ENCODE measurements around the gene SEMA3D.

SEMA3D gene

GRCh38 chr7:85183296-85183695, 3.6 kb downstream of the SEMA3D start:
- DNase-seq: no peak

- DNase-seq: no peak
Observed at GRCh38 chr7:85178531-85179298, 8.1 kb downstream of the SEMA3D start.

GRCh38 chr7:85177316-85177715, 9.5 kb downstream of the SEMA3D start:
- no peak for DNase-seq

GRCh38 chr7:85176197-85176596, 10.7 kb downstream of the SEMA3D start:
- no peak for DNase-seq

- DNase-seq: no peak
Observed at GRCh38 chr7:85175217-85175616, 11.6 kb downstream of the SEMA3D start.

GRCh38 chr7:85172530-85172941, 14.3 kb downstream of the SEMA3D start:
- DNase-seq: no peak

- DNase-seq: no peak
Observed at GRCh38 chr7:85167636-85168035, 19.2 kb downstream of the SEMA3D start.

- DNase-seq: no peak
Observed at GRCh38 chr7:85165263-85165662, 21.6 kb downstream of the SEMA3D start.

- DNase-seq: no peak
Observed at GRCh38 chr7:85164376-85164775, 22.5 kb downstream of the SEMA3D start.

- DNase-seq: no peak
Observed at GRCh38 chr7:85162721-85163120, 24.1 kb downstream of the SEMA3D start.

- no peak for DNase-seq
Observed at GRCh38 chr7:85160223-85160622, 26.6 kb downstream of the SEMA3D start.

- DNase-seq: no peak
Observed at GRCh38 chr7:85159003-85159402, 27.9 kb downstream of the SEMA3D start.

GRCh38 chr7:85156661-85157208, 30.1 kb downstream of the SEMA3D start:
- DNase-seq: no peak

GRCh38 chr7:85154282-85154937, 32.4 kb downstream of the SEMA3D start:
- no peak for DNase-seq

- DNase-seq: no peak
Observed at GRCh38 chr7:85153715-85154114, 33.1 kb downstream of the SEMA3D start.

- no peak for DNase-seq
Observed at GRCh38 chr7:85150624-85151023, 36.2 kb downstream of the SEMA3D start.

GRCh38 chr7:85144771-85145170, 42.1 kb downstream of the SEMA3D start:
- DNase-seq: no peak

- DNase-seq: no peak
Observed at GRCh38 chr7:85135977-85136376, 50.9 kb downstream of the SEMA3D start.

- no peak for DNase-seq
Observed at GRCh38 chr7:85133560-85133959, 53.3 kb downstream of the SEMA3D start.

- no peak for DNase-seq
Observed at GRCh38 chr7:85133006-85133405, 53.9 kb downstream of the SEMA3D start.

- no peak for DNase-seq
Observed at GRCh38 chr7:85130702-85131101, 56.2 kb downstream of the SEMA3D start.

GRCh38 chr7:85126383-85126782, 60.5 kb downstream of the SEMA3D start:
- no peak for DNase-seq

- DNase-seq: no peak
Observed at GRCh38 chr7:85125651-85126131, 61.2 kb downstream of the SEMA3D start.

- no peak for DNase-seq
Observed at GRCh38 chr7:85125176-85125575, 61.7 kb downstream of the SEMA3D start.

All from activated gamma-delta T cell treated with Interleukin-2 at 50 U/mL for 16 hours (primary cell).